GM19455 (cell line): ENCODE results near the gene TFF1.

Experiments used
- ATAC-seq: cut with Tn5 transposase; IDR thresholded peaks from one replicate; pipeline ENCODE4 v1.9.1; 2021; ENCODE audit not compliant: unreplicated experiment

Gene TFF1

DNA sequence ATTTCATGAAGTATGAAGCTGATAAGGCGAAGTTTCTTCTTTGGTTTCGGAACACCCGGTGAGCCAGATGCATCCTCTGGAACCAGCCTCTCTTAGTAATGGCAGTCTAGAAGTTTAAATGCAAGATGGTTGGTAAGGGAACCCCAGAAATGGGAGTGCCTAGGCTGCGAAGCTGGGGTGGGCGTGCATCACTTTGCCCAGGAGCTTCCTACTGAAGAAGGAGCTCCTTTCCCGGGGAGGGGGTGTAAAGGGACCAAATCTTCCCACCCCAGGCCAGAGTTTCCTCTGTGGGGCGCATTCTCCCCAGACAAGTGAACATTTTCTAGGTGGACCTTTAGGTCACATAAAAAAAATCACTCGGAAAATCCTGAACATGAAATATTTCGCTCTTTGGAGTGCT is 19.9 kb downstream of the TFF1 start:
- no peak for ATAC-seq

GRCh38 chr21:42344631-42345030 is 21.7 kb downstream of the TFF1 start:
- ATAC-seq: no peak

DNA sequence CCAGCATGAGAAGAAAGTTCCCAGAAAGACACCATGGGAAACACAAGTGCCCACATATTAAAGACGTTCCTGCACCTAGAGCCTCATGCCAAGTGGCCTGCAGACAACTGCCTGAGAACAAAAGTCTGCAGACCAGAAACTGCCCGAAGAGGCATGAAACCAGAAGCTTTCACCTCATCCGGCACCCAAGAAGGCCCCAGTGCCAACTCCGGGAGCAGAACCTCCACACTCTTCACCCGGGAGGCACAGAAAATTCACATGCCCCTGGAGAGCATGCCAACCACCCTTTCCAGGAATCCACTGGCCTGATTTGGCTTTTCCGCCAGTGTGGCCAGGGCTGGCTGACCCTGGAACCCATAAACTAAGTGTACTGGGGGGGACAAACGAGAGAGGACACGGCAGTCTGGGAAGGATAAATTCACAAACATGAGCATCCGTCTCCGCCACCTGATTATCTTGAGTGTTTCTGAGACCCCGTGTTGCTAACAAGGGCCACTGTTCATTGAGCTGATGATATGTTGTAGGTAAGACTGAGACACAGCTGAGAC is 22.3 kb downstream of the TFF1 start:
- no peak for ATAC-seq

DNA sequence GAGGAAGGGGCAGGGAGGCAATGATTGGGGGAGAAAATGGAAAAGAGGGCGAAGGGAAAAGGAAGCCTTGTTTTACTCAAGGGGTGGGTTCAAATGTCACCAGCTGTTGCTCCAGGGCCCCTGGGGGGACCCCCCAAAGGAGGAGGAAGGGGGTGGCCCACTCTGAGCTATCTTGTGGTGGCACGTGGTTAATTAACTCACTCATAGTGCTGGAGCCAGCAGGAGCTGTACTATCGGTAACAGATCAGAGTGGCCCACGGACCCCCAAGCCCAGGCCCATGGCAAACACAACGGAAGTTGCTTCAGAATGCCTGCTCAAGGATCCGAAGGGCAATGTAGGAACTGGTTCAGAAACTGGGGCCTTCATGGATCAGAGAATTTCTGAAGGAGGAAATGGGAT is 22.8 kb downstream of the TFF1 start:
- ATAC-seq: no peak

DNA sequence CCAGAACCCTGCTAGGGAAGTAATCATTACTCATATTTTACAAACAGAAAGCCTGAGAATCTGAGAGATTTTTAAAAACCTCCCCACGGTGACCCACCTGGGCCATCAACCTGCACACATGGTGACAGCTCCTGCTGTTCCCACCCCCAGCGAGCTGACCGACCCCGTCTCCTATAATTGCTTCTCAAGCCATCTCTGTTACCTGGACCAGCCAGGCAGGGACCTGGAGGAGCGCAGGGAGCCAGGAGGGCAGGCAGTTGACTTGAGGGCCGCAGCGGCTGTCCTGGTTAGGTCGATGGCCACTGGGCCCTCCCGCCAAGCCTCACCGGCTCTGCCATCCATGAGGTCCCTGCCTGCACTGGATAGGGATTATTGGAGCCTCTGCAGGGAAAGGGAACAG is 23.2 kb downstream of the TFF1 start:
- no peak for ATAC-seq

DNA sequence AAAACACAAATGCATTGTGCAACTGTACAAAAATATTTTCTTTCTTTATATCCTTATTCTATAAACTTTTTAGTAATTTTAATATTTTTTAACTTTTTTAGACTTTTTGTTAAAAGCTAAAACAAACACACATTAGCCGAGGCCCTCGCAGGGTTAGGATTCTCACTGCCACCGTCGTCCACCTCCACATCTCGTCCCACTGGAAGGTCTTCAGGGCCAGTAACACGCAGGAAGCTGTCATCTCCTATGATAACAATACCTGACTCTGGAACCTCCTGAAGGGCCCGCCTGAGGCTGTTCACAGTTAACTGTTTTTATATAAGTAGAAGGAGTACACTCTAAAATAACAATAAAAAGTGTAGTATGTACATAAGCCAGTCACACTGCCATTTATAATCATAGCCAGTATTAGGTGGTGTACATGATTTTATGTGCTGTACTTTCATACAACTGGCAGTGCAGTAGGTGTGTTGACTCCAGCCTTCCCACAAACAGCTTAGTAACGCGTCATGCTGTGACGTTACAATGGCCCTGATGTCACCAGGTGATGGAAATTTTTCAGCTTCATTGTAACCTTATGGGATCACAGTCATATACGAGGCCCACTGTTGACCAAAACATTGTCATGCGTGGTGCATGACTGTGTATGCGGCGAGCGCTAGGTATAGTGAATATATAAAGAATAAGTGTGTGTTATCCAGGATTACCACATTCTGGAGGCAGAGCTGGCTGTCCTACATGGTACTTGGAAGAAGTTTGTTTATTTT is 24.4 kb downstream of the TFF1 start:
- no peak for ATAC-seq

GRCh38 chr21:42340187-42341050 is 25.9 kb downstream of the TFF1 start:
- no peak for ATAC-seq

DNA sequence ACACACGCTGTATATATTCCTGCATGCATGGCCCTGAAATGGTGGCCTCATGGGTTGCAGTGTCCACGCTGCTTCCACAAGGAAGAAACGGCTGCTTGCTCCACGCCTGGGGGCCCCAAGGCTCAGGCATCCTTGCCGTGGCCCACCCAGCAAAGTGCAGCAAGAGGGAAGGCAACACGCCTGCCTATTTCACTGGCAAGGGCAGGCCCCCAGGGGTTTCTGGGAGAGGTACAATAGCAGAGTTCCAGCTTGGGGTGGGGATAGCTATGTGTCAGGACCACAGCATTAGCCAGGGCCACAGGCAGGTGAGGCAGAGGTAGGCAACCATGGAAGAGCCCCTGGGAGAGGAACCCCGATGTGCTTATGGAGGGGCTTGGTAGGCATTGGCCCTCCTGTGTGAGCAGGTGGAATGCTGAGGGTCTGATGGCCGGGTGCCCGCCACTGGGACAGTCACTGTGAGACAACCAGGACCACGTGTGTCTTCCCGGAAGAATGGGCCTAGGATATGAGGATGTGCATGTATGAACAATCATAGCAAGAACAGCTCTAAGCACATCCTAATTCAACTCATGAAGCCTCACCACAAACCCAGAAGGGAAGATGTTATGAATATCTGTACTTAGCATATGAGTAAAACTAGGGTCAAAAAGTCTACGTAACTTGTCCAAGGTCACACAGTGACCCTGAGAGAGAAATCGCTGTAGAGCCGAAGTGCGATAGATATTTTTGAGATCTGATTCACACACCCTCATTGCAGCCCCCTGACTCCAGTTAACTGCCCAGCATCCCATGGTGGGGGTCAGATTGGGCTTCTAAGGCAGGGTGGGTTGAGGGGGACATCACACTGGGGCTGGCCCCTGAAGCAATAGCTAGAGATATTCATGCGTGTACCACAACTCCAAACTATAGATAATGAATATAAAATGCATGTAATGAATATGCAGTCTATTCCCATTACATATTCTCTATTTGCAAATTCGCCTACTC is 27.3 kb downstream of the TFF1 start:
- no peak for ATAC-seq

- no peak for ATAC-seq
Observed at GRCh38 chr21:42337830-42338728, 28.3 kb downstream of the TFF1 start.

DNA sequence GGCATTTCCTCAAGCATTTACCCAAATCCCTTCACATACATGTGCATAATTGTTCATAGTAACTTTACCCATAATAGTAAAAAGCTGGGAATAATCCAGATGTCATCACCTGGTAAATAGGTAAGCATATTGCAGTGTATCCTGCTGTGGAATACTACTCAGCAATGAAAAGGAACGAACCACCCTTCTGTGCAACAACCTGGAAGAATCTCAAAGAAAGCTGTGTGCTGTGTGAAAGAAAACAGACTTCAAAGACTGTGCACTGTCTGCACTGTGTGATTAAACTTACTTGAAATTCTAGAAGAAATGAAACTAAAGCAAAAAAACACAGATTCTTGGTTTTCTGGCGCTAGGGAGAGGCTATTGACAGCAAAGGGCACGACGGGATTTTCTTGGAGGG is 29.1 kb downstream of the TFF1 start:
- ATAC-seq: no peak

- ATAC-seq: no peak
Observed at GRCh38 chr21:42336054-42336453, 30.3 kb downstream of the TFF1 start.

DNA sequence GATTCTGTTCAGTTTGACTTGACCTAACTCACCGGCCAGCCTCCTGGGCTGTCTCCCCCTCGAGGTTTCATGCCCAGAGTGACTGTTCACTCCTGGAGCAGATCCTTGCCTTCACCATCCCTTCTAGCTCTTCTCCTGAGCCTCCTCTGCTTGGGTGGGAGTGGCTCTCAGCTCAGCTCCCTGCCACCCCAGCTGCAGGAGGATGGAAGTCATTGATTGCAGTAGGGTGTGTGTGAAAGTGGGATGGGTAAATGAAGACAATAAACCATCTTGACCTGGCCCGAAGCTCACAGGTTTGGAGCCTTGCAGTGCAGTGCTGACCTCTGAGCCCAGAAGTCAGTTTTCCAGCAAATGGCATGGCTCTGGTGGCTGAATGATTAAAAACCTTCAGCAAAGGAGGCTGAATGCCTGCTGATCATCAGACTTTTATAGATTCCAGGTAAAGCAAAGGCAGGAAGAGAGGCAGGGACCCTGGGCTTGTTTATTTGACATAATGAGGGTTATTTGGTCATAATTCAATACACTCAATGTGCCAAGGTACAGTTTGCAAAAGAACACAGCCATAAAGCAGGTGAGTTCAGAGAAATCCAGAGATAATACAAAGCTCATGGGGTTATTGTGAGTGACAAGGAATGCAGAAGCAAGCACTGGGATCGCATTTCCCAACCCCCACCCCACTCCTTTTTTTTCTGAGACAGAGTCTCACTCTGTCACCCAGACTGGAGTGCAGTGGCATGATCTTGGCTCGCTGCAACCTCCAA is 33.6 kb downstream of the TFF1 start:
- no peak for ATAC-seq

- no peak for ATAC-seq
Observed at GRCh38 chr21:42331660-42332059, 34.7 kb downstream of the TFF1 start.

DNA sequence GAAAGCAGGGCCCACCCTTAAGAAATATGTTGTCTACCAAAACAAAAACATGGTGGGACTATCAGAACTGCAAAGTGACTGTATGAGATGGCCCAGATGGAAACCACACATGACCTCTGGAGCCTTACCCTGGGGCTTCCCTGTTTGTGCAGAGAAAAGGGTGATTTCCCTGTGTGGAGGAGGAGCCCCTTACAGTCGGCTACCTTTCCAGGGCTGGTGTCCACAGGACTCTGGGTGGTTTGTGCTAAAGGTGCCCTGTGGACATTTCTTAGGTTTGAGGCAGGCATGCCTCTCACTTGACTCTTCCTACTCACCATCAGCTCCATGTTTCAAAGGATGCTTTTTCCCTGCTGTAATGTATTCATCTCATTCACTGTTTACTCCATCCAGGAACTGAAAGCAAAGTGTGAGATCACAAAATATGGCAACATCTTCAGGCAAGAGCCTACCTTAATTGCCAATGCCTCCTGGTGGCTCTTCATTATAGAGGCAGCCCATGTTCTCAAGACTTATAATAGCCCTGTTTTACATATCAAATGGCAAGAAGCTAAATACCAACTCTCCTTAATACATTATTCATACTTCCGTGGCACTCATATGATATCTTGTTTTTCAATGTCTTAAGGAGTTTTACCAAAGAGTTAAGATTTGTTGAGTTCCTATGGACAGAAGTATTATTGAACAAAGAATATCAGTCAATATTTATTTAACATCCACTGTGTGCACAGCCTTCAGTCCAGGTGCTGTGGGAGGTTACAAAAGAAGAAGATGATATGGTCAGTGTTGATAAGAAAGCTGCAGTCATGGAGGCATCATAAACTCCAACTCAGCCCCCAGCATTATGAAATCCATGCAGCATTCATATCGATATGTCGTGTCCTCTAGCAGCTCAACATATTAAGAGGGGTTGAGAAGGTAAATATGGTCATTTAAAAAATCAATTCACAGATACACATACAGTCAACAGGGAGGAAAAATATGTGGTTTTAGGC is 35.7 kb downstream of the TFF1 start:
- no peak for ATAC-seq

DNA sequence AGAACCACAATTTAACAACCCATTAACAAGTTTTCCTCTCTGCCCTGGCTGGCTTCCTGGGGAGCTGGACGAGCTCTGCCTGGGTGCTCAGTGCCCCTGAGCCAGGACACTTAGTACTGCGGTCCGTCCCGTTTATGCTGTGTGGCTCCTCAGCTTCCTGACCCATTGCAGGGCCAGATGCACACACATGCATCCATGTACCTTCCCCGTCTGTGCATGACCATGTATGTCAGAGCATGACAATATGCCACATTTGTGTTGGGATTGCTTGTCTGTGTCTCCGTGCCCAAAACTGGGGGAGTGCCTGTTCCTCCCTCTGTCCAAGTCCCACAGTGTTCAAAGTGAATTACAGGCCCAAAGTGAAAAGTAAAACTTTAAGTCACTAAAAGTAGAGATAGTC is 41.4 kb downstream of the TFF1 start:
- ATAC-seq: no peak

- ATAC-seq: no peak
Observed at GRCh38 chr21:42321845-42322244, 44.5 kb downstream of the TFF1 start.

- no peak for ATAC-seq
Observed at GRCh38 chr21:42321231-42321630, 45.1 kb downstream of the TFF1 start.

DNA sequence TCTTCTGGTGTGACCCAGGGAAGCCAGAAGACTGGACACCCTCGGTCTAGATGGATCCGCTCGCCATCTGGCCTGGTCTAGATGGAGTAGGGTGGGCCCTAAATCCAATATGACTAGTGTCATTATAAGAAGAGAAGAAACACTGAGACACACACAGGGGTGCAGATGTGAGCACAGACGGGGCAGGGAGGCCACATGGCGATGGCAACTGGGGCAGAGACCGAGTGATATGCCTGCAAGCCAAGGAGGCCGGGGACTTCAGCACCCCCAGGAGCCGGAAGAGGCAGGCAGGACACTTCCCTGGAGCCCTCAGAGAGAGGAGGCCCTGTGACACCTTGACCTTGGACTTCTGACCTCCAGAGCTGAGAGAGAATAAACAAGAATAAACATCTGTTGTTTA is 45.5 kb downstream of the TFF1 start:
- no peak for ATAC-seq
